HPDE6-E6E7 (cell line): ENCODE measurements around the gene ACOT2.
"Not testable (repeated sequence)": the region's sequence is repeated elsewhere in the genome, so short reads cannot be mapped to it uniquely, and the experiment has no call there.

Source experiments
- DNase-seq: peaks from one replicate; pipeline ENCODE4 v3.0.0; 2011; ENCODE audit warnings: missing footprints; ENCODE audit errors: extremely low spot score

Gene ACOT2

GRCh38 chr14:73569185-73569958 is at the start of gene ACOT2:
Gene ACOT2 (plus strand): TSS chr14:73569213. CDS start chr14:73569241, 28 bp downstream.
- peak; percentile 74 for DNase-seq

GRCh38 chr14:73521229-73521628 is 47.8 kb upstream of the ACOT2 start:
- DNase-seq: no peak

- no peak for DNase-seq
Measured at GRCh38 chr14:73524493-73524892, 44.5 kb upstream of the ACOT2 start.

GRCh38 chr14:73526036-73526984 is 42.7 kb upstream of the ACOT2 start:
- no peak for DNase-seq

- not testable (repeated sequence) for DNase-seq
Measured at GRCh38 chr14:73529356-73529755, 39.7 kb upstream of the ACOT2 start.

GRCh38 chr14:73531971-73532370 is 37.0 kb upstream of the ACOT2 start:
- not testable (repeated sequence) for DNase-seq

GRCh38 chr14:73537244-73538045 is 31.6 kb upstream of the ACOT2 start:
- DNase-seq: peak; percentile 79

- not testable (repeated sequence) for DNase-seq
Measured at GRCh38 chr14:73539017-73539416, 30.0 kb upstream of the ACOT2 start.

- not testable (repeated sequence) for DNase-seq
Measured at GRCh38 chr14:73542961-73543360, 26.1 kb upstream of the ACOT2 start.

GRCh38 chr14:73545353-73545752 is 23.7 kb upstream of the ACOT2 start:
- not testable (repeated sequence) for DNase-seq

GRCh38 chr14:73549097-73549496 is 19.9 kb upstream of the ACOT2 start:
- not testable (repeated sequence) for DNase-seq

- DNase-seq: not testable (repeated sequence)
Measured at GRCh38 chr14:73549889-73550524, 19.0 kb upstream of the ACOT2 start.

- DNase-seq: no peak
Measured at GRCh38 chr14:73553845-73554244, 15.2 kb upstream of the ACOT2 start.

- DNase-seq: not testable (repeated sequence)
Measured at GRCh38 chr14:73557201-73557600, 11.8 kb upstream of the ACOT2 start.

- not testable (repeated sequence) for DNase-seq
Measured at GRCh38 chr14:73558238-73558637, 10.8 kb upstream of the ACOT2 start.

GRCh38 chr14:73562256-73562655 is 6.8 kb upstream of the ACOT2 start:
- not testable (repeated sequence) for DNase-seq

GRCh38 chr14:73562696-73563095 is 6.3 kb upstream of the ACOT2 start:
- DNase-seq: not testable (repeated sequence)

GRCh38 chr14:73566431-73566830 is 2.6 kb upstream of the ACOT2 start:
- not testable (repeated sequence) for DNase-seq

GRCh38 chr14:73566935-73567334 is 2.1 kb upstream of the ACOT2 start:
- not testable (repeated sequence) for DNase-seq

- no peak for DNase-seq
Measured at GRCh38 chr14:73567358-73567757, 1.7 kb upstream of the ACOT2 start.
